ENCODE measurements around the gene ADH1A.
"Not testable (repeated sequence)": the region's sequence is repeated elsewhere in the genome, so short reads cannot be mapped to it uniquely, and the experiment has no call there.

Gene ADH1A

GRCh38 chr4:99290848-99291786 is at the start of gene ADH1A:
Gene ADH1A, minus strand, starts transcription at chr4:99290985. Its CDS starts 71 bp downstream, at chr4:99290914.
- no peak for DNase-seq

- no peak for DNase-seq
Observed at GRCh38 chr4:99339172-99339571, 48.4 kb upstream of the ADH1A start.

- DNase-seq = no peak
Observed at GRCh38 chr4:99336553-99336952, 45.8 kb upstream of the ADH1A start.

GRCh38 chr4:99334880-99335279 is 44.1 kb upstream of the ADH1A start:
- DNase-seq = no peak

GRCh38 chr4:99330648-99331047 is 39.9 kb upstream of the ADH1A start:
- DNase-seq = no peak

- DNase-seq = no peak
Observed at GRCh38 chr4:99329876-99330275, 39.1 kb upstream of the ADH1A start.

GRCh38 chr4:99324979-99325378 is 34.2 kb upstream of the ADH1A start:
- no peak for DNase-seq

GRCh38 chr4:99324361-99324760 is 33.6 kb upstream of the ADH1A start:
- no peak for DNase-seq

GRCh38 chr4:99323756-99324155 is 33.0 kb upstream of the ADH1A start:
- DNase-seq = no peak

GRCh38 chr4:99321241-99322191 is 30.7 kb upstream of the ADH1A start, which contains the start of gene ADH1B:
Gene ADH1B, minus strand, starts transcription at chr4:99321401. Its CDS starts 70 bp downstream, at chr4:99321331.
- no peak for DNase-seq

- DNase-seq = not testable (repeated sequence)
Observed at GRCh38 chr4:99317811-99318210, 27.0 kb upstream of the ADH1A start.

GRCh38 chr4:99317354-99317753 is 26.6 kb upstream of the ADH1A start:
- no peak for DNase-seq

- no peak for DNase-seq
Observed at GRCh38 chr4:99315839-99316238, 25.1 kb upstream of the ADH1A start.

- no peak for DNase-seq
Observed at GRCh38 chr4:99314211-99314610, 23.4 kb upstream of the ADH1A start.

GRCh38 chr4:99310389-99310788 is 19.6 kb upstream of the ADH1A start:
- no peak for DNase-seq

- no peak for DNase-seq
Observed at GRCh38 chr4:99305638-99306400, 15.0 kb upstream of the ADH1A start.

GRCh38 chr4:99301376-99302164 is 10.8 kb upstream of the ADH1A start:
- DNase-seq = no peak

GRCh38 chr4:99300934-99301333 is 10.1 kb upstream of the ADH1A start:
- DNase-seq = peak; percentile 5

GRCh38 chr4:99293357-99293756 is 2.6 kb upstream of the ADH1A start:
- no peak for DNase-seq

- no peak for DNase-seq
Observed at GRCh38 chr4:99285387-99285786, 5.4 kb downstream of the ADH1A start.

- no peak for DNase-seq
Observed at GRCh38 chr4:99282731-99283130, 8.1 kb downstream of the ADH1A start.

- DNase-seq = no peak
Observed at GRCh38 chr4:99281261-99281660, 9.5 kb downstream of the ADH1A start.

Measured in NCI-H510A (cell line).